OCI-LY7 (cell line): ENCODE data around the gene NOP10.

Experiments
- CTCF ChIP-seq: fragments of 200-600 bp; sonication (generic); conservative IDR thresholded peaks from 2 replicates; pipeline ENCODE4 v1.5.1; 2014; ENCODE audit warnings: mild to moderate bottlenecking, antibody characterized with exemption, low read length, moderate library complexity, mixed read lengths
- EZH2phosphoT487 ChIP-seq: fragments of 200-600 bp; sonication (generic); IDR thresholded peaks from 2 replicates; pipeline ENCODE4 v1.6.1; 2018; ENCODE audit warnings: low read depth, borderline replicate concordance, mild to moderate bottlenecking, mixed run types, antibody characterized with exemption, low read length, moderate library complexity, mixed read lengths

- TF ChIP-seq EZH2phosphoT487 (no peak), CTCF (no peak)
Measured at GRCh38 chr15:34373951-34374350, 31.0 kb upstream of the NOP10 start.
